Measurements from ENCODE around the gene COLQ. TPM values are rescaled to one million over a fixed set of nuclear protein-coding genes. Genes with fewer than 3 reads are reported as not detected.
"Not testable (repeated sequence)": the region's sequence is repeated elsewhere in the genome, so short reads cannot be mapped to it uniquely, and the experiment has no call there.

COLQ gene
- total RNA-seq, 2 experiments from 2014 or later: 2.3 to 4.7 TPM

GRCh38 chr3:15496341-15496664 is 25.2 kb downstream of the COLQ start:
- DNase-seq (no peak), ATAC-seq (no peak)
- Mint-ChIP-seq H3K9me3 (ENCODE audit: low read depth) (no peaks in the 10 kb centered on the region), H3K4me3 (no peak overlapping the region), H3K27me3 (peaks cover 4% of the 10 kb centered on the region), H3K27ac (no peak overlapping the region), H3K36me3 (no peaks in the 10 kb centered on the region), H3K4me1 (peaks cover 34% of the 10 kb centered on the region)
- CTCF ChIA-PET: interaction anchor here (0.6 to 1.7 kb wide), 3 partner anchors 48 to 62 kb away, joined by 3 to 4 read pairs (median 3); no protein-coding TSS in a partner anchor

GRCh38 chr3:15495461-15496340 is 25.8 kb downstream of the COLQ start:
- Mint-ChIP-seq H3K36me3 (no peaks in the 10 kb centered on the region), H3K4me1 (peaks cover 32% of the 10 kb centered on the region), H3K27me3 (peaks cover 4% of the 10 kb centered on the region), H3K4me3 (no peak overlapping the region), H3K27ac (no peak overlapping the region), H3K9me3 (ENCODE audit: low read depth) (no peaks in the 10 kb centered on the region)
- CTCF ChIA-PET: interaction anchor here (0.6 to 1.7 kb wide), 4 partner anchors 49 to 62 kb away, joined by 3 to 4 read pairs (median 3); no protein-coding TSS in a partner anchor
- no peak for ATAC-seq
- no peak for DNase-seq

GRCh38 chr3:15493436-15493835 is 28.1 kb downstream of the COLQ start:
- CTCF ChIA-PET: no interaction called here
- Mint-ChIP-seq H3K36me3 (no peaks in the 10 kb centered on the region), H3K4me1 (peaks cover 14% of the 10 kb centered on the region), H3K9me3 (ENCODE audit: low read depth) (no peaks in the 10 kb centered on the region), H3K27me3 (peaks cover 4% of the 10 kb centered on the region), H3K4me3 (no peak overlapping the region), H3K27ac (no peak overlapping the region)
- no peak for DNase-seq
- ATAC-seq: no peak

- DNase-seq: no peak
- no peak for ATAC-seq
- H3K27me3 Mint-ChIP-seq: peaks cover 4% of the 10 kb centered on the region
- H3K4me3 Mint-ChIP-seq: no peak overlapping the region
- H3K9me3 Mint-ChIP-seq (ENCODE audit: low read depth): no peaks in the 10 kb centered on the region
- H3K36me3 Mint-ChIP-seq: no peaks in the 10 kb centered on the region
- no peak overlapping the region for H3K27ac Mint-ChIP-seq
- CTCF ChIA-PET: no interaction called here
- H3K4me1 Mint-ChIP-seq: peaks cover 13% of the 10 kb centered on the region
These were observed 28.6 kb downstream of the COLQ start for GRCh38 chr3:15492847-15493360.

GRCh38 chr3:15491143-15491542 is 30.4 kb downstream of the COLQ start:
- H3K27ac Mint-ChIP-seq: no peak overlapping the region
- H3K36me3 Mint-ChIP-seq: no peaks in the 10 kb centered on the region
- DNase-seq: no peak
- H3K4me1 Mint-ChIP-seq: no peaks in the 10 kb centered on the region
- CTCF ChIA-PET: interaction anchor here (0.7 kb wide), 1 partner anchor 1014 kb away, joined by 3 read pairs; no protein-coding TSS in a partner anchor
- H3K27me3 Mint-ChIP-seq: peaks cover 4% of the 10 kb centered on the region
- ATAC-seq: no peak
- H3K9me3 Mint-ChIP-seq (ENCODE audit: low read depth): no peaks in the 10 kb centered on the region
- no peak overlapping the region for H3K4me3 Mint-ChIP-seq

GRCh38 chr3:15490158-15490557 is 31.3 kb downstream of the COLQ start:
- H3K4me1 Mint-ChIP-seq: no peaks in the 10 kb centered on the region
- ATAC-seq (no peak), DNase-seq (no peak)
- H3K36me3 Mint-ChIP-seq: no peaks in the 10 kb centered on the region
- peaks cover 4% of the 10 kb centered on the region for H3K27me3 Mint-ChIP-seq
- CTCF ChIA-PET: interaction anchor here (1.0 kb wide), 1 partner anchor 80 kb away, joined by 3 read pairs; no protein-coding TSS in a partner anchor
- H3K4me3 Mint-ChIP-seq: no peak overlapping the region
- no peaks in the 10 kb centered on the region for H3K9me3 Mint-ChIP-seq (ENCODE audit: low read depth)
- no peak overlapping the region for H3K27ac Mint-ChIP-seq

GRCh38 chr3:15488002-15488401 is 33.5 kb downstream of the COLQ start:
- Mint-ChIP-seq H3K27me3 (peaks cover 11% of the 10 kb centered on the region), H3K4me3 (no peak overlapping the region), H3K9me3 (ENCODE audit: low read depth) (no peaks in the 10 kb centered on the region), H3K4me1 (no peaks in the 10 kb centered on the region), H3K36me3 (no peaks in the 10 kb centered on the region), H3K27ac (no peak overlapping the region)
- ATAC-seq (no peak), DNase-seq (no peak)
- CTCF ChIA-PET: no interaction called here

GRCh38 chr3:15486979-15487378 is 34.5 kb downstream of the COLQ start:
- no peaks in the 10 kb centered on the region for H3K4me1 Mint-ChIP-seq
- no peak overlapping the region for H3K4me3 Mint-ChIP-seq
- CTCF ChIA-PET: no interaction called here
- H3K36me3 Mint-ChIP-seq: no peaks in the 10 kb centered on the region
- ATAC-seq: no peak
- H3K9me3 Mint-ChIP-seq (ENCODE audit: low read depth): no peaks in the 10 kb centered on the region
- H3K27me3 Mint-ChIP-seq: peaks cover 14% of the 10 kb centered on the region
- no peak for DNase-seq
- H3K27ac Mint-ChIP-seq: no peak overlapping the region

GRCh38 chr3:15486020-15486419 is 35.5 kb downstream of the COLQ start:
- Mint-ChIP-seq H3K36me3 (no peaks in the 10 kb centered on the region), H3K4me3 (no peak overlapping the region), H3K27ac (no peak overlapping the region), H3K27me3 (peaks cover 20% of the 10 kb centered on the region), H3K4me1 (no peaks in the 10 kb centered on the region), H3K9me3 (ENCODE audit: low read depth) (no peaks in the 10 kb centered on the region)
- CTCF ChIA-PET: interaction anchor here (0.9 kb wide), 1 partner anchor 71 kb away, joined by 3 read pairs; no protein-coding TSS in a partner anchor
- ATAC-seq: no peak
- DNase-seq: no peak

GRCh38 chr3:15484551-15484950 is 37.0 kb downstream of the COLQ start:
- peaks cover 20% of the 10 kb centered on the region for H3K27me3 Mint-ChIP-seq
- H3K4me3 Mint-ChIP-seq; H3K27ac Mint-ChIP-seq; CTCF ChIA-PET; H3K9me3 Mint-ChIP-seq (ENCODE audit: low read depth); H3K36me3 Mint-ChIP-seq; H3K4me1 Mint-ChIP-seq; ATAC-seq; DNase-seq: not testable (repeated sequence)

- CTCF ChIA-PET: no interaction called here
- Mint-ChIP-seq H3K36me3 (no peaks in the 10 kb centered on the region), H3K9me3 (ENCODE audit: low read depth) (no peaks in the 10 kb centered on the region), H3K27me3 (peaks cover 20% of the 10 kb centered on the region), H3K4me3 (no peak overlapping the region), H3K27ac (no peak overlapping the region), H3K4me1 (no peaks in the 10 kb centered on the region)
- DNase-seq: no peak
- no peak for ATAC-seq
These were observed 41.9 kb downstream of the COLQ start for GRCh38 chr3:15479400-15480224.

GRCh38 chr3:15478640-15478979 is 42.9 kb downstream of the COLQ start:
- H3K4me1 Mint-ChIP-seq: no peaks in the 10 kb centered on the region
- CTCF ChIA-PET: no interaction called here
- H3K27me3 Mint-ChIP-seq: peaks cover 16% of the 10 kb centered on the region
- no peaks in the 10 kb centered on the region for H3K36me3 Mint-ChIP-seq
- no peak for ATAC-seq
- no peak overlapping the region for H3K4me3 Mint-ChIP-seq
- DNase-seq: no peak
- no peaks in the 10 kb centered on the region for H3K9me3 Mint-ChIP-seq (ENCODE audit: low read depth)
- H3K27ac Mint-ChIP-seq: no peak overlapping the region

- H3K4me1 Mint-ChIP-seq: no peaks in the 10 kb centered on the region
- peaks cover 11% of the 10 kb centered on the region for H3K27me3 Mint-ChIP-seq
- H3K36me3 Mint-ChIP-seq: no peaks in the 10 kb centered on the region
- H3K4me3 Mint-ChIP-seq: no peak overlapping the region
- DNase-seq (no peak), ATAC-seq (no peak)
- H3K27ac Mint-ChIP-seq: no peak overlapping the region
- CTCF ChIA-PET: interaction anchor here (0.5 to 0.7 kb wide), 2 partner anchors 238 to 772 kb away, joined by 3 to 6 read pairs; no protein-coding TSS in a partner anchor
- no peaks in the 10 kb centered on the region for H3K9me3 Mint-ChIP-seq (ENCODE audit: low read depth)
These were observed 43.4 kb downstream of the COLQ start for GRCh38 chr3:15477951-15478639.

Measured in activated CD8-positive, alpha-beta memory T cell treated with anti-CD3 and anti-CD28 coated beads, Interleukin-2, amount 10 ng/mL, durations not matched to agents 7 days and 5 days (primary cell).